T-helper 2 cell treated with Interferon-gamma antibody and Interleukin-4, amounts not matched to agents 5 μg/mL and 100 μg/mL, for 36 hours (primary cell): Measurements from ENCODE around the gene SNAPC3.

Experiments used
- DNase-seq: peaks from one replicate; pipeline ENCODE4 v3.0.0; 2021; ENCODE audit warnings: low spot score
- H3K27ac Mint-ChIP-seq: one replicate; pipeline ENCODE4 v1.8.0; 2021; ENCODE audit warnings: mild to moderate bottlenecking, mixed read lengths
- H3K27me3 Mint-ChIP-seq: one replicate; pipeline ENCODE4 v1.8.0; 2021; ENCODE audit warnings: low read depth, mixed read lengths
- H3K36me3 Mint-ChIP-seq: one replicate; pipeline ENCODE4 v1.8.0; 2021; ENCODE audit warnings: low read depth, mixed read lengths
- H3K4me1 Mint-ChIP-seq: one replicate; pipeline ENCODE4 v1.8.0; 2021; ENCODE audit warnings: low read depth, mixed read lengths
- H3K4me3 Mint-ChIP-seq: one replicate; pipeline ENCODE4 v1.8.0; 2022; ENCODE audit warnings: mild to moderate bottlenecking, moderate library complexity, mixed read lengths
- H3K9me3 Mint-ChIP-seq: one replicate; pipeline ENCODE4 v1.8.0; 2021; ENCODE audit warnings: mixed read lengths

Gene SNAPC3

DNA sequence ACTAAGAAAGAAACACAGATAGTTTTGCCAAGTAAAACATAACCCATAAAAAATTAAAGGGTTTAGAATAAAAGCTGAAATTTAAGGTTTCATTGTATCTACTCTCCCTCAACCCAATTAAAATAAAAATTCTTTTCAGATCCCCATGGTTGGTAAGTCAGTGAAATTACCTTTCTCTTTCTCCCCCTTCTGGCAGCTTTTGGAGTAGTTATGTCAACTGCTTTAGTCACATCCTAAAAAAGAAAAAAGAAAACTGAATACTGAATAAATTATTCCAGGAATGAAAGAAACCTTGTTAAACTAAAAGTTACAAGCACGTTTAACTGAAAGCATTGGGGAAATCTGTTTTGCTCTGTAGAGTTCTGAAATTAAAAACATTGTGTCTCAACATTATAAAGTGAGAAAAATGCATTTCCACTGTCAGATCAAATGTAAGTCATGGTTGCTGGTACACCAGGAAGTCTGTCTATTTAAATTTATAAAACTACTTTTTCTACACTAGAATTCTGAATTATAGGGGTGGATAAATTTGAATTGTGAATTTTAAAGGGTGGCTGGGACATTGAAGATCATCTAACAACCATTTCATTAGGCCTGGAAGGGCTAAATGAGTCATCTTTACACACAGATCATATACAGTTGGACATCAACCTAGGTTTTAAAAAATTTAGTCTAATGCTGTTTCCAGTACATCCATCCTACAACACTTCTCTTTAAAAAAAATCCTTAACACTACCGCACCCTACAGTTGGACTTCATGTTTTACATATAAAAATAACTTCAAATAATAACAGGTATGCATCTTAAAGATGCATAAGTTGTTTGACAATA lies 63.4 kb downstream of the SNAPC3 start:
- Mint-ChIP-seq H3K4me1 (peaks cover 21% of the 10 kb centered on the region), H3K4me3 (no peak overlapping the region), H3K36me3 (peaks cover 50% of the 10 kb centered on the region), H3K27ac (peak overlapping the region; percentile 49), H3K27me3 (no peaks in the 10 kb centered on the region), H3K9me3 (no peaks in the 10 kb centered on the region)
- DNase-seq = no peak

DNA sequence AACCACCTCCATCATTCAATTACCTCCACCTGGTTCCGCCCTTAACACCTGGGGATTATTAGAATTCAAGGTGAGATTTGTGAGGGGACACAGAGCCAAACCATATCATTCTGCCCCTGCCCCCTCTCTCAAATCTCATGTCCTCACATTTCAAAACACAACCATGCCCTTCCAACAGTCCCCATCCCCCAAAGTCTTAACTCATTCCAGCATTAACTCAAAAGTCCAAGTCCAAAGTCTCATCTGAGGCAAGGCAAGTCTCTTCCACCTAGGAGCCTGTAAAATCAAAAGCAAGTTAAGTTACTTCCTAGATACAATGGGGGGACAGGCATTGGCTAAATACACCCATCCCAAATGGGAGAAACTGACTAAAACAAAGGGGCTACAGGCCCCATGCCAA lies 69.3 kb downstream of the SNAPC3 start:
- H3K27ac Mint-ChIP-seq = peak overlapping the region; percentile 13
- peaks cover 70% of the 10 kb centered on the region for H3K36me3 Mint-ChIP-seq
- DNase-seq = no peak
- peaks cover 15% of the 10 kb centered on the region for H3K4me1 Mint-ChIP-seq
- peaks cover 9% of the 10 kb centered on the region for H3K9me3 Mint-ChIP-seq
- H3K4me3 Mint-ChIP-seq = no peak overlapping the region
- H3K27me3 Mint-ChIP-seq = no peaks in the 10 kb centered on the region

DNA sequence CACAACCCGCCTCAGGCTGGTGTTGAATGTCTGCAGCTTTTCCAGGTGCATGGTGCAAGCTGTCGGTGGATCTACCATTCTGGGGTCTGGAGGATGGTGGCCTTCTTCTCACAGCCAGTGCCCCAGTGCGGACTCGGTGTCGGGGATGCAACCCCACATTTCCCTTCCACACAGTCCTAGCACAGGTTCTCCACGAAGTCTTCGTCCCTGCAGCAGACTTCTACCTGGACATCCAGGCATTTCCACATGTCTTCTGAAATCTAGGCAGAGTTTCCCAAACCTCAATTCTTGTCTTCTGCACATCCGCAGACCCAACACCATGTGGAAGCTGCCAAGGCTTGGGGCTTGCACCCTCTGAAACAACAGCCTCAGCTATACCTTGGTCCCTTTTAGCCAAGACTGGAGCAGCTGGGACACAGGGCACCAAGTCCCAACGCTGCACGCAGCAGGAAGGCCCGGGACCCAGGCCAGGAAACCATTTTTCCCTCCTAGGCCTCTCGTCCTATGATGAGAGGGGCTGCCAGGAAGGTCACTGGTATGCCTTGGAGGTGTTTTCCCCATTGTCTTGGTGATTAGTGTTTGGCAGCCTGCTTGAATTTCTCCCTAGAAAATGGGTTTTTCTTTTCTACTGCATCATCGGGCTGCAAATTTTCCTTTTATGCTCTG lies 69.9 kb downstream of the SNAPC3 start:
- Mint-ChIP-seq H3K36me3 (peaks cover 68% of the 10 kb centered on the region), H3K9me3 (peaks cover 9% of the 10 kb centered on the region), H3K27ac (no peak overlapping the region), H3K27me3 (no peaks in the 10 kb centered on the region), H3K4me3 (no peak overlapping the region), H3K4me1 (peaks cover 12% of the 10 kb centered on the region)
- DNase-seq = no peak

DNA sequence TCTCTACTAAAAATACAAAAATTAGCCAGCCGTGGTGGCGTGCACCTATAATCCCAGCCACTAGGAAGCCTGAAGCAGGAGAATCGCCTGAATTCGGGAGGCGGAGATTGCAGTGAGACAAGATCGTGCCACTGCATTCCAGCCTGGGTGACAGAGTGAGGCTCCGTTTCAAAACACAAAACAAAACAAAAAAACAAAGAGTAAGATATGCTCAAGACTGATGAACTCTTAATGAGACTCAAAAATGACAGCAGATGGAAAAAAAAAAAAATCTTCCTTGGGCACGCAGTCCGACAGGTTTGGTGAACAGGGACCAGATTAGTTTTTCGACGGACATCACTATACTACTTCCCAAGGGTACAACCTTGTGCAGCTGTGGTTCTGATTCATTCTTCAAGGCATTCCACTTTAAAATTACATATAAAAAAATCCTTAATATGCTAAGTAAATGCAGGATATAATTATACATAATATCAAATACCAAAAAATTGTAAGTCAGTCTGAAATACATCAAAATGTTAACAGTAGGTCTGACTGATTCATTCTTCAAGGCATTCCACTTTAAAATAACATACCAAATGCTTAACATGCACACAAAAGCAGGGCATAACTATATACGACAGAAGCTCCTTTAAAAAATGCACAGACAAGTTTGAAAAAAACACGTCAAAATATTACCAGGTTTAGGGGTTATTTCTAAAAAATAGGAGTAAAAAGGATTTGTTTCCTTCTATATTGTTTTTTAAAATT lies 75.7 kb downstream of the SNAPC3 start:
- H3K27ac Mint-ChIP-seq = no peak overlapping the region
- peaks cover 35% of the 10 kb centered on the region for H3K4me1 Mint-ChIP-seq
- peaks cover 59% of the 10 kb centered on the region for H3K36me3 Mint-ChIP-seq
- H3K9me3 Mint-ChIP-seq = peaks cover under 1% of the 10 kb centered on the region
- H3K27me3 Mint-ChIP-seq = no peaks in the 10 kb centered on the region
- no peak for DNase-seq
- H3K4me3 Mint-ChIP-seq = no peak overlapping the region

DNA sequence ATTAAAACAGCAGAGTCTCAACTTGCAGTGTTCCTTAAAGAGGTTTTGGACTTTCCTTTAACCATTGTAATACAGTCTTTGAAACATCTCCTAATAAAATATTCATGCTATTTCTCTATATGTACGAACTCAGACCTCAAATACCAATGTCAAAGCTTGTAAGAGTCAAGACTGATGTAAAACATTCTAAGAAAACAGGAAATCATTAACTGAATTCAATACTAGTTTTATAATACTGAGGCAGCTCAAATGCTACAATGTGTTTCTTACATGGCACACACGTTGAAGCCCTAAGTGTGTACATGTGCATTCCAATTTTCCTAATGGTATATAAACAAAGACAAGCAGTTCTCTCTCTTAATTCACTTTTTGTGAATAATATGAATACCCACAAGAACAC lies 76.5 kb downstream of the SNAPC3 start:
- H3K27me3 Mint-ChIP-seq = no peaks in the 10 kb centered on the region
- H3K4me1 Mint-ChIP-seq = peaks cover 34% of the 10 kb centered on the region

DNA sequence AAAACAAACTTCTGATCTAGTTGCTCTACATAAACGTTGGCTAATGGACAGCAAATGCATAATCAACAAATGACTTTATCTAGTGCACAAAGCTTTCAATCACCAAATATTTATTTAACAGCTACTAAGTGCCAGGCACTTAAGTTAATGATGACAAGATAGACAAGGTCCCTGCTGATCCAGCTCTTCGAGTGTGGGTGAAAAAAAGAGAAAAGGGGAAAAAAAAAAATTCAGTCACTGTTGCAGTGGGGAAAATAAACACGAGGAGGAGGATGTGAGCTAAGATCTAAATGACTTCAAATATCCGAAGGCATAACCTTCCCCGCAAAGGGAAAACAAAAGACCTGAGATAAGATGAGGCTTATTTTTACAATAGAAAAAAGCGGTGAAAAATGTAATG lies 78.5 kb downstream of the SNAPC3 start:
- Mint-ChIP-seq H3K36me3 (peaks cover 49% of the 10 kb centered on the region), H3K4me1 (peaks cover 37% of the 10 kb centered on the region), H3K27ac (peak overlapping the region; percentile 46)

More for the DNA sequence above, 76.5 kb downstream of the SNAPC3 start:
- Mint-ChIP-seq H3K27ac (peak overlapping the region; percentile 70), H3K4me3 (peak overlapping the region; percentile 41), H3K36me3 (peaks cover 57% of the 10 kb centered on the region), H3K9me3 (no peaks in the 10 kb centered on the region)
- DNase-seq = no peak

DNA sequence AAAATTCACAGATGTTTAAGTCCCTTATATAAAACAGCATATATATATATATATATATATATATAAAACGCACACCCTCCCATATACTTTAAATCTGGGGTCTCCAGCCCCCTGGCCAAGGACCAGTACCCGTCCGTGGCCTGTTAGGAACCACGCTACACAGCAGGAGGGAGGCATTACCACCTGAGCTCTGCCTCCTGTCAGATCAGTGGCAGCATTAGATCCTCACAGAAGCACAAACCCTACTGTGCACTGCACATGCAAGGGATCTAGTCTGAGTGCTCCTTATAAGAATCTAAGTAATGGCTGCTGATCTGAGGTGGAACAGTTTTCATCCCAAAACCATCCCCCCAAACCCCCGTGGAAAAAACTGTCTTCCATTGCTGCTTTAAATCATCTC lies 79.1 kb downstream of the SNAPC3 start:
- no peak for DNase-seq
- Mint-ChIP-seq H3K9me3 (no peaks in the 10 kb centered on the region), H3K36me3 (peaks cover 50% of the 10 kb centered on the region), H3K27me3 (no peaks in the 10 kb centered on the region), H3K4me1 (peaks cover 40% of the 10 kb centered on the region), H3K4me3 (no peak overlapping the region), H3K27ac (peak overlapping the region; percentile 5)

More for the DNA sequence above, 78.5 kb downstream of the SNAPC3 start:
- no peak for DNase-seq
- Mint-ChIP-seq H3K9me3 (no peaks in the 10 kb centered on the region), H3K4me3 (peak overlapping the region; percentile 1), H3K27me3 (no peaks in the 10 kb centered on the region)

DNA sequence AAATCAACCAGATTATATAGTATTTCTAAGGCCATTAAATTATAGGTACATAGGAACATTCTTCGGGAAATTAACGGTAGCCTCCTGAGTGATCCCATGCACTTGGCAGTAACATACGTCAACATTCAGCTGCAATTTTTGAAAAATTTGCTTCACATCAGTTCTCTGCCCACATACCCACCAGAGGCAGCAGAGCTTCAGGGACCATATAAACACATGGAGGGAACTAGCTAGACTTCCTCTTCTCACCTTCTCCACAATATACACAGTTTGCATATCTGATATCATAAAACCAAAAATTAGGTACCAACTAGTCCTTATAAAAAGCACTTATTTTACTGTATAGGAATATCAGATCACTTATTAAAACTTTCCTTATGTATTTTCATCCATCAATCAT lies 83.2 kb downstream of the SNAPC3 start:
- Mint-ChIP-seq H3K9me3 (no peaks in the 10 kb centered on the region), H3K27ac (no peak overlapping the region), H3K4me3 (no peak overlapping the region), H3K27me3 (no peaks in the 10 kb centered on the region), H3K36me3 (peaks cover 58% of the 10 kb centered on the region), H3K4me1 (peaks cover 50% of the 10 kb centered on the region)
- no peak for DNase-seq

DNA sequence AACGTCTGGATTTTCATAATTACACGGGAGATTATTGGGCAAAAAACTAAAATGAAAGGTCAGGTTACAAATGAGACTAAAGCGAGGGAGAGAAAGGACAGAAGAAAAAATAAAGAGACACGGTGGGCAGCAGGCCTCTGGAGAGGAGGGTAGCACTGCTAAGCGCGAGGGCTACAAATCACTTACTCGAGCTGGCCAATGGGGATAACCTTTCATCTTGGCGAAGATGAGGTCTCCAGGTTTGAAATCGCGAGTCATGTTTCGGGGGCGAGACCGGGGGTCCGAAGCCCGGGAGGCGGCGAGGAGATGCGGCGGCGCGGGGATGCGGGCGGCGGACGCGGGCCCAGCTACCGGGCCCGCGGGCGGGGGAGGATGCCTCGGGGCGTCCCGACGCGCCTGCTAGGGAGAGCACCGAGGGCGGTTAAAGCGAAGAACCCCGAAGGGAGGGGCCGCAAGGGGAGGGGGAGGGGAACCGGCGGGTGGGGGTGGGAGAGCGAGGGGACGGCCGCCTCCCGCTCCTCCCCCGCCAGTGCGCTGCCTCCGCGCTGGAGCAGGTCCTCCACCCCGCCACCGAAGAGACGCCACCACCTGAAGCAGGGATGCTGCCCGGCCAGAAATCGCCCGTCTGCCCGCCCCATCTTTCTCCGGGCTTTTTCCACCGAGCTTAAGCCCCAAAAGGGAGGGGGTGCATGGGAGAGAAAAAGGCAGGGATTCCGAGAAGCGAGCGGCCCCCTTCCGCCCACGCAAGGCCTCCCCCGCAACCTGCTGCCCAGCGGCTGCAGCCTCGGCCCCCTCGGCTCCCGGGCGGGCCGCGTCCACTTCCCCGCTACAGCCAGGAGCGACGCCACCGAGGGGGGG lies 87.5 kb downstream of the SNAPC3 start:
- Mint-ChIP-seq H3K27me3 (no peaks in the 10 kb centered on the region), H3K4me3 (peak overlapping the region; percentile 86), H3K9me3 (no peaks in the 10 kb centered on the region), H3K36me3 (peaks cover 36% of the 10 kb centered on the region), H3K27ac (peak overlapping the region; percentile 81), H3K4me1 (peaks cover 49% of the 10 kb centered on the region)
- peak; percentile 61 for DNase-seq

DNA sequence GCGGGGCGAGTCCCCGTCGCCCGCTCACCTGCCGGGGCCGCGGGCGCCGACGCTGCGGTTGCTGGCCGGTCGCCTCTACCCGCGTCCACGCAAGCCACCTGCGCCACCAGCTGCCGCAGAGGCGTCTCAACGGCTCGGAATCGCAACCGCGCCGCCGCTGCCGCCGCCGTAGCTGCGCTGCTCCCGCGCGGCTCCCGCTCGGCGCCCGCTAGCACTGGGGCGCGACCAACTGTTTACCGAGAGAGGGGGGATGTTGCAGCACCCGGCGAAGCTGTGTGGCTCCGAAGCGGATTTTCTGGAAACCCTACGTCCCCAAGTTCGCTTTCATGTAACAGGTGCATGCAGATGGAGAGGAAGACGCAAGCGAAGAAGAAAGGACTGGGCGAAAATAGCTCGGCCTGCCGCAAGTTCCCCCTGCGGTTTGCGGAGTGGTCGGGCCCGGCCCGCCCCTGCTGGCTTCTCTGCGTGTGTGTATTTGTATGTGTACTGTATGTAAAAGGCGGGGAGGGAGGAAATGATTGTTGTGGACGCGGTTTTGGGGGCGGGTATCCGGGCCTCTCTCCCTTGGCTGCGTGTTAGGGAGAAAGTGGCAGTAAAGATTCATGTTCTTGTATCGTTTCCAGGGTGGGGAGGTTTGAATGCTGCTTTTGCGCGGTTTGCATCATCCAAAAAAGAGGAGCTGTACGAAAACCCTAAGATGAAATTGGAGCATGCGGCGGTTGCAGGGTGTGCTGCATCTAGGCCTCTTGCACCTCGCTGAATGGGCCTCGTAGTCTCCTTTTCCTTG lies 88.3 kb downstream of the SNAPC3 start, which contains the start of gene PSIP1:
TSS of gene PSIP1 (minus strand) at position 182 of the 787 bp plus-strand sequence. CDS start 782 bp downstream, outside the sequence.
- Mint-ChIP-seq H3K27ac (peak within 1 kb of the TSS; percentile 100), H3K4me3 (peak within 1 kb of the TSS; percentile 88), H3K9me3 (no peaks in the 10 kb centered on the region), H3K4me1 (peaks cover 45% of the 10 kb centered on the region), H3K27me3 (no peaks in the 10 kb centered on the region), H3K36me3 (peaks cover 32% of the 10 kb centered on the region)
- peak; percentile 86 for DNase-seq
